Activated CD4-positive, alpha-beta T cell treated with anti-CD3 and anti-CD28 coated beads for 4 hours (primary cell): Measurements from ENCODE around the gene STX10.
A peak's percentile ranks its signal among the peaks of the same experiment; 100 is the strongest.

Experiments used
- DNase-seq, 2 donors: peaks; one replicate each; pipeline ENCODE4 v3.0.0-alpha.2; 2020

Gene STX10

DNA sequence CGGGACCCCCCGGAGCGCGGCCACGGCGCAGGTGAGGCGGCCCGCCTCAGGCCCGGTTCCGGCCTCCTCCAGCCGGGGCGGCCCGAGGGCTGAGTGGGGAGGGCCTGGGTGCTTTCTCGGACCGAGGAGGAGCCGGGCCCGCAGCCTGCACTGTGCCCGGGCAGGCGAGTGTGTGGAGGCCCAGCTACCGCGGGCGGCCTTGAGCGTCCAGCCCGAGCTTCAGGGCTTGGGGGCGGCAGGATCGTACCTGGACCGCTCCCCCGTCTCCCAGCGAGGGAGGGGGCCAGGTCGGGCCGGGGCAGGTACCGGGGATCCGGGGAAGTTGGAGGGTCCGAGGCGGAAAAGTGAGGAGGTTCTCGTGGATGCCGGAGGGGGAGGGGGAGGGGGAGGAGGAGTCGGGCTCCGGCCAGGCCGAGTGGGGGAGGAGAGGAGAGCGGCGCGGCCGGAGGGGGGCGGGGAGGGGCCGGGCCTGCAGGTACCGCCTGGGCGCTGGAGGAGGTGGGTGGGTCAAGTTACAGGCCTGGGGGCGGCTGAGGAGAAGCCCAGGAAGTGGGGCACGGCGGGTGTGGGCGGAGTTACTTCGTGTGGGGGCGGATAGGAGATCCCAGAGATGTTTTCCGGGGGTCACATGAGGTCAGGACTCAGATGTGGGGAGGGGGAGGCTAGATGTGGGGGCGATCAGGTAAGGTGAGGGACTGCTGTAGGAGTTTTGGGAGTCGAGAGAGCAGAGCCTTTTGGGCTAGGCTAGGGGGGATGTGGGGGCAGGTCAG is 31.6 kb downstream of the STX10 start:
- peak; percentile 59 to 68 for DNase-seq

GRCh38 chr19:13117772-13118423 is 32.3 kb downstream of the STX10 start, which contains the start of gene NACC1:
Gene NACC1, plus strand, starts transcription at chr19:13118264. Its CDS starts 16,944 bp downstream, at chr19:13135208.
- peak; percentile 85 to 86 for DNase-seq

GRCh38 chr19:13117176-13117771 is 32.9 kb downstream of the STX10 start:
- no peak for DNase-seq

DNA sequence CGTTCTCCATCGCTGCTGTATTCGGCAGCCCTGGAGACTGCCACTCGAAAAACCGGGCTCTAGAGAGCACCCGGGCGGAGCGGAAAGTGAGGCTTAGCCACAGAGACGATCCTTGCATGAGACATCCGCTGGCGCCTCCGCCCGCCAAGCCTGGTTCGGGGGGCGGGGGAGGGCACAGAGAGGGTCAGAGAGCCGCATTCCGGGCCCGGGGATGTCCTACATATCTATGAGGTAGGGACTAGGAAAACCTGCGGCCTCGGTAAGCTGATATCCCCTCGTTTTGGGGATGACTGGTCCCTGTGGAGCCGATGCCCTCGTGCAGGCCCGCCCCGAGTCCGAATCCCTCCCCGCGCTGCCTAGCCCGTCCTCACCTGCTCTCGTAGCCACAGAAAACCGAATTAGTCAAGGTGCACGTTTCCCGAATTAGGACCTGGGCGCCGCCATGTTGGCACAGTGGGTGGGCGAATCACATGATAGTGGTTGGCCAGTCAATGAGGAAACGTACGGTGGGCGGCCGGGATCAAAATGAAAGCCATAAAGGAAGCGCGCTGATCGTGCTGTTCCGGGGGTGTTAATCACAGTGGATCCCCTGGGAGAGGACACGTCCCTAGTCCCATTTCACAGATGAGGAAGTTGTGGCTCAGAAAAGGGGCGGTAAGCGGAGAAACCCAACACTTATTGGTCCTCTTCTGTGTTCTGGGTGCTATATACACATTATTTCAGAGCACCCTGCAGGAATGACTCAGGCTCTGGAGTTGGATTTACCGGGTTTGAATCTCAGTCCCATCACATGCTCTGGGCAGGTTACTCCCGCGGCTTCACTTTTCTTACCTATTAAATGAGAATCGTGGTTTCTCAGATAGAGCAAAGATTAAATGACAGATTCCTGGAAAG is 33.6 kb downstream of the STX10 start, which contains the start of gene TRMT1:
TSS of gene TRMT1 (minus strand) at position 459 of the 894 bp plus-strand sequence. CDS start at position 118, 341 bp downstream.
- DNase-seq: peak; percentile 90 to 92

GRCh38 chr19:13115936-13116281 is 34.3 kb downstream of the STX10 start:
- no peak for DNase-seq

DNA sequence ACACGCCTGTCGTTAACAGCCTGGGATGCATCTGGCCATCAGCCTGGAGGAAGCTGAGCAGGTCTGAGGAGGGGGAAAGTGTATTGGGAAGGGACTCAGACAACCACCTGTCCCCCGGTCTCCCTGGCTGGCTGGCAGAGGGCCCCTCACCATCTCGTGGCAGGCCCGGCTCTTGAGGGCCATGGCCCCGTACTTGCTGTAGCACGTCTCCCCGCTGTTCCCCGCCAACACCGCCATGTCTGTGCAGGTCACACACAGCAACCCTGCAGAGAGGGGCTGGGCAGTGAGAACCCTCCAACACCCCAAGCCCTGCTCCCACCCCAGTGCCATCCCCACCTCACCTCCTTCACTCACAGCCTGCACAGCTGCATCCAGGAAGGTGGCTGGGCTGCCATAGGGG is 37.6 kb downstream of the STX10 start:
- DNase-seq: no peak

GRCh38 chr19:13110099-13110610 is 40.0 kb downstream of the STX10 start:
- no peak for DNase-seq

DNA sequence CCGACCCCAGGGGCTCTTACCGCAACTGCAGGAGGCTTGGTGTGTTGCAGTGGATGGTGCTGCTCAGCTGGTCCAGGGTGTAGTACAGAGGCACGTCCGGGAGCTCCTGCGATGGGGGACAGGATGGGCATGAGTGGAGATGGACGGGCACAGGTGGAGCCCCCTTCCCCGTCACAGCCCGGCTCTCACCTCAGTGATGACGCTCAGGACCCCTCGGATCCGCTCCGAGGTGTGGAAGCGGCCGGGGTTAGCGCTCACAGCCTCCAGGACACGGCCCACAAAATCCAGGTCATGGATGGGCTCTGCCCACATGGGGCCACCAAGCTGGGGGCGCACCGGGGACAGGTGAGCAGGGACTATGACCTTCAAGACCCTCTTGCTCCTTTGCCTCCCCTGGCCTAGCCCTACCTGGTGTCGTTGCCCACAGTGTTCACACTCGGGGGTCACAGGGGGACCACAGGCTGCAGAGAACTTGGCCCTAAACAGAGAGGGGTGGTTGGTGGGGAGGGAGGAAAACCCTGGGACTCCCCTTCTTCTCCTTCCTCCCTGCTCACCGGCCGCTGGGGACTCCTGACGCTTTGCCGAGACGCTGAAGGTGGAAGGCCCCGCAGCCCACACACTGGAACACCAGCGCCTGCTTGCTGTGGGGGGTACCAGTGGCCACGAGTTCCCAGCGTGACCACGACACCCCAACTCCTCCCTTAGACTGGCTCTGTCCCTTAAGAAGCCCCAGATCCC is 40.6 kb downstream of the STX10 start:
- DNase-seq: no peak

DNA sequence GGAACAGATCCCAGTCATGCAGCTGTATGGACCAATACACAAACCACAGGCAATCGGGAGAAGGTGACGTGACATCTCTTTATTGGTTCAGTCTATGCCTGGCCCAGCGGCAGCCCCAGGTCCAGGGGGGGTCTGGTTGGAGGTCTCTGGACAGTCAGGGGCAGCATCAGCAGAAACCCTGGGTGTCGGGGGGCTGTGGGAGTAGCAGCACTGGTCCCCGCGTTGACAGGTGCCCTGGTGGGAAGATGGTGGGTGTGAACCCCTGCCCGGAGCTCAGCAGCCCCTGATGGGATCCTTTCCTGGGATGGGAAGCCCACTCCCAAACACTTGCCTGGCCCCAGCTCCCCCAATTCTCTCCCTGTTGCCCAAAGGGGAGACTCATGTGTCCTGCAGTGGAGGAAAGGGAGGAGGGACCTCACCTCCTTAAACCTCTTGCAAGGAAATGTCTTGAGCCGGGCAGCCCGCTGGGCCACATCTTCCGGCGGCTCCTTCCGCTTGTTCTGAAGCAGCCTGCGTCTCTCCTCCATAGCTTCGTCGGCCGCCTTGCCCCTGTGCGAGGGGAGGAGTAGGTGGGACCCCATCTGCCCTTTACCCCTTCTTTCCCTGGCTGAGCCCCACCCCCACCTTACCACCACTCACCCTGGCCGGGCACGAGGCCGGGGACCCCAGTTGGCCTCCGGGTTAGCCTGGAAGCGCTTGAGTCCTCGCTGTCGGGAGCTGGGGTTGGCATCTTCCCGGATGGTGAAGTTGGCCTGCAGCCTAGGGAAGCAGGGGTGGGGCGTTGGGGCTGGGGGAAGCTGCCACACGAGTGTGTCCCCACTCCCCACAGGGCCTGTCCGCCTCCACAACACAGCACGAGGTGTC is 45.1 kb downstream of the STX10 start:
- peak in 1 of 2 donors; percentile 25 for DNase-seq

- peak; percentile 61 to 68 for DNase-seq
These were observed 45.8 kb downstream of the STX10 start for GRCh38 chr19:13104360-13104847.

- DNase-seq: no peak
These were observed 46.4 kb downstream of the STX10 start for GRCh38 chr19:13103581-13104359.

DNA sequence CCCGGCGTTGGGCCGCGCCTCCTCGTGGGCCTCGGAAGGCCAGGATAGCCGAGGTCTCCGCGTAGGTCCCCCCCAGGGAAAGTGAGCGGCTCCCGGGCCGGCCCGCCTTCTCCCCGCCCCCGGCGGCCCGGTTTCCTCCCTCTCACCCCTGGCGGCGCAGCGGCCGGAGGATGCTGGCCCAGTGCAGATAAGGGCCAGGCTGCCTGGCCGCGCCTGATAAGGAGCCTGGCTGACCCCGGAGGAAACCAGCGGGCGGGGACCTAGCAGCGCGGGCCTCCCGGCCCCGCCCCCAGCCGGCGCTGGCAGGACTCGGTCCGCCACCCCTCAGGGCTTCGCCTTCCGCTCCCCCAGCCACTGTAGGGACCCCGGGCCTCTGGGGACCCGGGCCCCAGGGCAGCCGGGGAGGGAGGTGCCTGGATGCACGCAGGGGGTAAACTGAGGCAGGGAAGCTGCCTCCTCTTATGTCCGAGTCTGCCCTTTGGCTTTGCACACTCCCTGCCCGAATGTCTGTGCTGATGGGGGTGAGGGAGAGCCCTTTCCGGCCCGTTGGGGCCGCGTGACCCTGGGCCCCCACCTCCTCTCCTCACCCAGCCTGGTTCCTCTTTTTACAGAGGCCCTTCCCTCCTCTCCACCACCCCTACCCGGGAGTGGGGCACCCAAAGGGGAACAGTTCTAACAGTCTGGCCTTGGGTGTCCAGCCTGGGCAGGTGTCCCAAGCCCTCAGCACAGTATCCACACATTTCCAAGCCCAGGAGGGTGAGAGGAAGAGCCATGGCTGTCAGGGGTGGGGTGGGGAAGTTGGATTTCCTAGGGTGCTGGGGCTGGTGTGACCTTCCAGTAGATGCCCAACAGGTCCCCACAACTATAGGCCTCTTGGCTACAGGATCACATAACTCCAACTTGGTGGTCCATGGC is 47.3 kb downstream of the STX10 start, which contains the start of gene LYL1:
TSS of gene LYL1 (minus strand) at position 193 of the 915 bp plus-strand sequence. CDS start 1,687 bp downstream, outside the sequence.
- DNase-seq: peak in 1 of 2 donors; percentile 29

GRCh38 chr19:13102416-13102665 is 47.8 kb downstream of the STX10 start:
- DNase-seq: no peak

- DNase-seq: no peak
These were observed 48.4 kb downstream of the STX10 start for GRCh38 chr19:13101590-13102415.

DNA sequence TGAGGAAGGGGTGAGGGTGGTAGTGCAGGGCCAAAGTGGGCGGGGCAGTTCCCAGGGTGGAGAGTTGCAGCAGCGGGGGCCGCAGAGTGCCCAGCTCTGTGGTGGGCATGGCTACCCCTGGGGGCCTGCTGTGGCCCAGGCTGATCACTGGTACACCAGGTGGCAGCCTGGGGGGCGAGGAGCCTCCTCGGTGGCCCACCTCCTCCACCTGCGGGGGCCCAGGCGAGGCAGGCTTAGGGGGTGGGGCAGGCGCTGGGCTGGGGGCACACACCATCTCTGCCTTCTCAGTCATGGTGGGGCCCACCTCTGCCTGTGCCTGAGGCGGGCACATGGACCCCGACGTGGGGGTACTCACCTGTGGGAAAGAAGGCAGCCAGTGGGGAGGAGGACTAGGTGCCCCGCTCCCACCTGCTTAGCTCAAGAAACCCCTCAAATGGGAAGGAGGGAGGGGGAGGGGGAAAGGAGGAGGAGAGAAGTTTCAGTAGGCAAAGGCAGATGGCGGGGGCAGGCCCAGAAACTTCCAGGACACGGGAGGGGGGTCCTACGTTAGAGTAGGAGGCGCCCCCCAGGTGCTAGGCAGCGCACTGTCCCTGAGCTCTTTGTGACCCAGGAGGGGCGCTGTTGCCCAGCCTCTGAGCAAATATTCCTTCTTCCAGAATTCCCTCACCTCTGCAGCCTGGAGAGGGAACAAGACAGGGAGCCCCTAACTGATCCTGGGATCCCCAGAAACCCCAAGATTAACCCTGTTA is 49.2 kb downstream of the STX10 start:
- DNase-seq: no peak

- DNase-seq: peak; percentile 48 to 51
These were observed 50.1 kb downstream of the STX10 start for GRCh38 chr19:13100031-13100588.
